Osteocyte (in vitro differentiated cells): ENCODE results near the gene USP28. TPM values are rescaled to one million over a fixed set of nuclear protein-coding genes. Genes with fewer than 3 reads are reported as not detected.
A peak's percentile ranks its signal among the peaks of the same experiment; 100 is the strongest.

Experiments
- DNase-seq: peaks from one replicate; pipeline ENCODE4 v3.0.0; 2021; ENCODE audit warnings: mixed read lengths; ENCODE audit not compliant: unreplicated experiment; ENCODE audit errors: extremely low spot score
- H3K27ac Mint-ChIP-seq: one replicate; pipeline ENCODE4 v1.8.0; 2021; ENCODE audit warnings: mild to moderate bottlenecking, mixed read lengths; ENCODE audit not compliant: unreplicated experiment
- H3K27me3 Mint-ChIP-seq: one replicate; pipeline ENCODE4 v1.8.0; 2021; ENCODE audit warnings: mixed read lengths; ENCODE audit not compliant: unreplicated experiment
- H3K36me3 Mint-ChIP-seq: one replicate; pipeline ENCODE4 v1.8.0; 2021; ENCODE audit warnings: mixed read lengths; ENCODE audit not compliant: unreplicated experiment
- H3K4me1 Mint-ChIP-seq: one replicate; pipeline ENCODE4 v1.8.0; 2021; ENCODE audit warnings: mixed read lengths; ENCODE audit not compliant: unreplicated experiment
- H3K4me3 Mint-ChIP-seq: one replicate; pipeline ENCODE4 v1.8.0; 2021; ENCODE audit warnings: mild to moderate bottlenecking, moderate library complexity, mixed read lengths; ENCODE audit not compliant: unreplicated experiment
- H3K9me3 Mint-ChIP-seq: one replicate; pipeline ENCODE4 v1.8.0; 2021; ENCODE audit warnings: mixed read lengths; ENCODE audit not compliant: unreplicated experiment
- total RNA-seq: library from RNA; stranded (reverse); gene quantifications from 2 replicates; pipeline ENCODE4 v1.2.1, GENCODE V29; 2021
- TF ChIP-seq, protein P1 (sequence below): fragments of 200-600 bp; sonication (generic); IDR thresholded peaks from 2 replicates; pipeline ENCODE4 v1.5.0; 2021; ENCODE audit warnings: antibody characterized with exemption, mild to moderate bottlenecking, moderate library complexity

Gene USP28
- total RNA-seq, 1 donor from 2014 or later: 37.2 TPM

DNA sequence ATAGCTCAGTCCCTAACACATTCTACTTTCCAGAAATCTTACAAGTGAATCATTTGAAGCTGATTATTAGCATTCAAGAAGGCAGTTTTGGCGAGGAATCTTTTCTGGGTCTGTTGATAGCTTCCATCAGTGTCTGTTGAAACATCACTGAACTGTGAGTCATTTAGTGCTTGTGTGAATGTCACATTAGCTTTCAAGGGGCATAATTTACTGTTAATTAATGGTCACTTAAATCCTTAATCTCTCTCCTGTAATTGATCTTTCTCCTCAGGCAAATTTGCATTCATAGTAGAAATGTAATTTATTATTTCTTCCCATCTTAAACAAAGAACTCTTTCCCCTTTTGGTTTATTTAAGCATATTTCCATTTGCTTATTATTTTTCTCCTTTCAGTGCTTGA is 31.8 kb upstream of the USP28 start:
- no peak overlapping the region for H3K27ac Mint-ChIP-seq
- H3K9me3 Mint-ChIP-seq: no peaks in the 10 kb centered on the region
- H3K4me3 Mint-ChIP-seq: no peak overlapping the region
- no peaks in the 10 kb centered on the region for H3K4me1 Mint-ChIP-seq
- peaks cover 69% of the 10 kb centered on the region for H3K27me3 Mint-ChIP-seq
- no peak for DNase-seq
- no peaks in the 10 kb centered on the region for H3K36me3 Mint-ChIP-seq
- TF ChIP-seq, protein P1, sequence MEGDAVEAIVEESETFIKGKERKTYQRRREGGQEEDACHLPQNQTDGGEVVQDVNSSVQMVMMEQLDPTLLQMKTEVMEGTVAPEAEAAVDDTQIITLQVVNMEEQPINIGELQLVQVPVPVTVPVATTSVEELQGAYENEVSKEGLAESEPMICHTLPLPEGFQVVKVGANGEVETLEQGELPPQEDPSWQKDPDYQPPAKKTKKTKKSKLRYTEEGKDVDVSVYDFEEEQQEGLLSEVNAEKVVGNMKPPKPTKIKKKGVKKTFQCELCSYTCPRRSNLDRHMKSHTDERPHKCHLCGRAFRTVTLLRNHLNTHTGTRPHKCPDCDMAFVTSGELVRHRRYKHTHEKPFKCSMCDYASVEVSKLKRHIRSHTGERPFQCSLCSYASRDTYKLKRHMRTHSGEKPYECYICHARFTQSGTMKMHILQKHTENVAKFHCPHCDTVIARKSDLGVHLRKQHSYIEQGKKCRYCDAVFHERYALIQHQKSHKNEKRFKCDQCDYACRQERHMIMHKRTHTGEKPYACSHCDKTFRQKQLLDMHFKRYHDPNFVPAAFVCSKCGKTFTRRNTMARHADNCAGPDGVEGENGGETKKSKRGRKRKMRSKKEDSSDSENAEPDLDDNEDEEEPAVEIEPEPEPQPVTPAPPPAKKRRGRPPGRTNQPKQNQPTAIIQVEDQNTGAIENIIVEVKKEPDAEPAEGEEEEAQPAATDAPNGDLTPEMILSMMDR: no peak

DNA sequence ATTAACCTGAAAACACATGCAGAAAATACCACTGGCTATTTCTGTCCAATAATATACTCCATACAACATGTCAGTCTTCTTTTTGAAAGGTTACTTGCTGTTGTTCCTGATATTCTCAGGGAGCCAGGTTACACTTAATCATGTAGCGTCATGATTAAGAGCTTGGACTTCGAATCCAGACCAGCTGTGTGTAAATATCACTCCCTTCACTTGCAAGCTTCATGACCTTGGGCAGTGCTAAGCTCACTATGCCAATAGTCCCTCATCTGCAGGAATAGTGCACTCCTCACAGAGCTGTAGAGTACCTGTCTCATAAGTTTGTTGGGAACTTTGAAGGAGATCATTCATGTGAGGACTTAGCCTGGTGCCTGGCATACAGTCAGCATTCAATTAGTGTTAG is 31.1 kb upstream of the USP28 start:
- Mint-ChIP-seq H3K27me3 (peaks cover 71% of the 10 kb centered on the region), H3K36me3 (no peaks in the 10 kb centered on the region), H3K4me1 (no peaks in the 10 kb centered on the region), H3K9me3 (no peaks in the 10 kb centered on the region), H3K4me3 (no peak overlapping the region), H3K27ac (no peak overlapping the region)
- DNase-seq: peak; percentile 32
- TF ChIP-seq, protein P1: no peak

DNA sequence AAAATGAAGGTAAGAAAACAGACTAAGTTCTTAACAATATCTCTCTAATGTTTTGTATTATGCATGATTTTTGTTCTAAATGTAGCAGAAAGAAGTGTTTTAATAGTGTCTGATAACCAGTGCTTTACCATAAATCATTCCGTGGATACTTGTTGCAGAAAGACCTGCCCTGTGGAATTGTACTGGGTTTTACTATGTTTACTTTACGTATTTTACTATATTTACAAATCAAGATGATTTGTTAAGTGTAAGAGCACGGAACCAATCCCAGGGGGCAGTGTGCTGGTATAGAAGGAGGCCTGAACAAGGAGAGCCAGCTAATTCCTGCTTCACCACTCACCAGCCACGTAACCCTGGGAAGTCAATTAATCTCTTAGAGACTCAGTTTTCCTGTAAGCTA is 30.7 kb upstream of the USP28 start:
- Mint-ChIP-seq H3K27me3 (peaks cover 76% of the 10 kb centered on the region), H3K27ac (no peak overlapping the region), H3K36me3 (no peaks in the 10 kb centered on the region)

GRCh38 chr11:113904379-113905101 is 29.2 kb upstream of the USP28 start, which contains the start of gene HTR3B:
TSS of gene HTR3B (plus strand) at chr11:113904796. CDS start at chr11:113904934, 138 bp downstream.
- no peak for DNase-seq
- H3K27me3 Mint-ChIP-seq: peaks cover 81% of the 10 kb centered on the region
- H3K27ac Mint-ChIP-seq: no peak within 1 kb of the TSS
- no peaks in the 10 kb centered on the region for H3K4me1 Mint-ChIP-seq
- no peaks in the 10 kb centered on the region for H3K36me3 Mint-ChIP-seq
- H3K9me3 Mint-ChIP-seq: no peaks in the 10 kb centered on the region
- TF ChIP-seq, protein P1: no peak
- H3K4me3 Mint-ChIP-seq: no peak within 1 kb of the TSS

More for the DNA sequence above, 30.7 kb upstream of the USP28 start:
- Mint-ChIP-seq H3K4me1 (no peaks in the 10 kb centered on the region), H3K4me3 (no peak overlapping the region), H3K9me3 (no peaks in the 10 kb centered on the region)
- DNase-seq: no peak
- TF ChIP-seq, protein P1: peak; percentile 14

DNA sequence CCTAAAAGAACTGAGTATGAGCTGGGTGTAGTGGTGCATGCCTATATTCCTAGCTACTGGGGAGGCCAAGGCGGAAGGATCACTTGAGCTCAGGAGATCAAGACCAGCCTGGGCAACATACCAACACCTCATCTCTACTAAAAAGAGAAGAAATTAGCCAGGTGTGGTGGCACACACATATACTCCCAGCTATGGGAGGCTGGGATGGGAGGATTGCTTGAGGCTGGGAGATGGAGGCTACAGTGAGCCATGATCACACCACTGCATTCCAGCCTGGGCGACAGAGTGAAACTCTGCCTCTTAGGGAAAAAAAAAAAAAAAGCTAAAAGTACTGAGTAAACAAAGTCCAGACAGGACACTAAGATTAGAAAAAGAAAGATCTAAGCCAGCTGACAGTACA is 25.8 kb upstream of the USP28 start:
- Mint-ChIP-seq H3K27me3 (peaks cover 64% of the 10 kb centered on the region), H3K4me1 (no peaks in the 10 kb centered on the region), H3K36me3 (no peaks in the 10 kb centered on the region), H3K9me3 (no peaks in the 10 kb centered on the region), H3K4me3 (no peak overlapping the region), H3K27ac (no peak overlapping the region)
- no peak for DNase-seq
- TF ChIP-seq, protein P1: no peak
